ENCODE results near the gene ZNF430. TPM values are rescaled to one million over a fixed set of nuclear protein-coding genes. Genes with fewer than 3 reads are reported as not detected.

ZNF430 gene
- total and polyA plus RNA-seq, 10 of the 15 experiments (the other 5 are each of a cell fraction or from before 2014, with no cell fraction given), result 4.6 to 19.0 (median 12.1) TPM

GRCh38 chr19:21020298-21021227 lies at the start of gene ZNF430 (continued):
- TF ChIP-seq MEF2A (IDR thresholded peaks at IDR 0.05; ENCODE audit: insufficient read depth, low read depth, low read length), result no peak
- TF ChIP-seq NR2F1 (conservative IDR thresholded peaks at IDR 0.05), result peak; percentile 86
- TF ChIP-seq NR2C2 (IDR thresholded peaks at IDR 0.05; ENCODE audit: borderline replicate concordance, control insufficient read depth, insufficient read length, low read depth), result no peak
- peak; percentile 70; the same call in 1 of the 3 replicates for TF ChIP-seq POU2F2 (IDR thresholded peaks at IDR 0.05; ENCODE audit: borderline replicate concordance, low read depth, low read length)
- no peak for TF ChIP-seq NFIC (IDR thresholded peaks at IDR 0.05; ENCODE audit: low read depth, low read length)
- peak; percentile 59 for TF ChIP-seq MYC (IDR thresholded peaks at IDR 0.05; ENCODE audit: insufficient read depth, insufficient read length, insufficient replicate concordance, low read length, severe bottlenecking)
- no peak for TF ChIP-seq RB1 (IDR thresholded peaks at IDR 0.05; ENCODE audit: borderline replicate concordance)
- TF ChIP-seq, protein P1, sequence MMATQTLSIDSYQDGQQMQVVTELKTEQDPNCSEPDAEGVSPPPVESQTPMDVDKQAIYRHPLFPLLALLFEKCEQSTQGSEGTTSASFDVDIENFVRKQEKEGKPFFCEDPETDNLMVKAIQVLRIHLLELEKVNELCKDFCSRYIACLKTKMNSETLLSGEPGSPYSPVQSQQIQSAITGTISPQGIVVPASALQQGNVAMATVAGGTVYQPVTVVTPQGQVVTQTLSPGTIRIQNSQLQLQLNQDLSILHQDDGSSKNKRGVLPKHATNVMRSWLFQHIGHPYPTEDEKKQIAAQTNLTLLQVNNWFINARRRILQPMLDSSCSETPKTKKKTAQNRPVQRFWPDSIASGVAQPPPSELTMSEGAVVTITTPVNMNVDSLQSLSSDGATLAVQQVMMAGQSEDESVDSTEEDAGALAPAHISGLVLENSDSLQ (IDR thresholded peaks at IDR 0.05), result peak; percentile 99
- no peak for TF ChIP-seq ZNF384 (IDR thresholded peaks at IDR 0.05; ENCODE audit: borderline replicate concordance, low read depth, low read length)
- no peak for TF ChIP-seq CHD1 (IDR thresholded peaks at IDR 0.05; ENCODE audit: low read depth, low read length)
- TF ChIP-seq FOXM1 (IDR thresholded peaks at IDR 0.05; ENCODE audit: low read depth, low read length), result no peak
- peak; percentile 81; the same call in 1 of the 2 replicates for TF ChIP-seq CBFB (IDR thresholded peaks at IDR 0.05; ENCODE audit: low read depth)
- TF ChIP-seq RAD51 (IDR thresholded peaks at IDR 0.05), result no peak
- TF ChIP-seq, protein P2, sequence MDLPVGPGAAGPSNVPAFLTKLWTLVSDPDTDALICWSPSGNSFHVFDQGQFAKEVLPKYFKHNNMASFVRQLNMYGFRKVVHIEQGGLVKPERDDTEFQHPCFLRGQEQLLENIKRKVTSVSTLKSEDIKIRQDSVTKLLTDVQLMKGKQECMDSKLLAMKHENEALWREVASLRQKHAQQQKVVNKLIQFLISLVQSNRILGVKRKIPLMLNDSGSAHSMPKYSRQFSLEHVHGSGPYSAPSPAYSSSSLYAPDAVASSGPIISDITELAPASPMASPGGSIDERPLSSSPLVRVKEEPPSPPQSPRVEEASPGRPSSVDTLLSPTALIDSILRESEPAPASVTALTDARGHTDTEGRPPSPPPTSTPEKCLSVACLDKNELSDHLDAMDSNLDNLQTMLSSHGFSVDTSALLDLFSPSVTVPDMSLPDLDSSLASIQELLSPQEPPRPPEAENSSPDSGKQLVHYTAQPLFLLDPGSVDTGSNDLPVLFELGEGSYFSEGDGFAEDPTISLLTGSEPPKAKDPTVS (IDR thresholded peaks at IDR 0.05; ENCODE audit: low read depth, low read length), result no peak
- TF ChIP-seq ATF7 (IDR thresholded peaks at IDR 0.05; ENCODE audit: low read depth), result peak; percentile 34; the same call in 1 of the 2 replicates
- TF ChIP-seq TAF1 (IDR thresholded peaks at IDR 0.05; ENCODE audit: borderline replicate concordance, low read depth, low read length), result peak; percentile 86
- no peak for TF ChIP-seq KDM1A (IDR thresholded peaks at IDR 0.05; ENCODE audit: borderline replicate concordance)
- peak; percentile 97 for TF ChIP-seq POLR2AphosphoS5 (IDR thresholded peaks at IDR 0.05; ENCODE audit: low read length)
- 0 out of 2 replicates have a peak, but pooled peaks have one; percentile 48 for TF ChIP-seq CREB1 (IDR thresholded peaks at IDR 0.05; ENCODE audit: low read depth)
- peak; percentile 65; the same call in 1 of the 2 replicates for TF ChIP-seq ZBTB40 (IDR thresholded peaks at IDR 0.05; ENCODE audit: borderline replicate concordance)
- TF ChIP-seq RELB (IDR thresholded peaks at IDR 0.05; ENCODE audit: low read depth), result peak; percentile 57; the same call in 1 of the 2 replicates
